RPMI7951 (cell line): ENCODE data around the gene LRP1B. TPM values are rescaled to one million over a fixed set of nuclear protein-coding genes. Genes with fewer than 3 reads are reported as not detected.
"Not testable (repeated sequence)": the region's sequence is repeated elsewhere in the genome, so short reads cannot be mapped to it uniquely, and the experiment has no call there.

Experiments
- DNase-seq: peaks from one replicate; pipeline ENCODE4 v3.0.0-alpha.2; 2012; ENCODE audit warnings: low read depth
- total RNA-seq: library from RNA; depleted of rRNA; stranded (reverse); fragments of >200 nt; shearing (Covaris generic); gene quantifications from 2 replicates; pipeline ENCODE4 v1.2.3, GENCODE V29; 2014

The LRP1B gene
- total RNA-seq, 1 experiment from 2014 or later = not detected

- no peak for DNase-seq
Measured at GRCh38 chr2:140714586-140714985, 1416.2 kb downstream of the LRP1B start.

- no peak for DNase-seq
Measured at GRCh38 chr2:140711867-140712266, 1418.9 kb downstream of the LRP1B start.

- no peak for DNase-seq
Measured at GRCh38 chr2:140701726-140702125, 1429.1 kb downstream of the LRP1B start.

DNA sequence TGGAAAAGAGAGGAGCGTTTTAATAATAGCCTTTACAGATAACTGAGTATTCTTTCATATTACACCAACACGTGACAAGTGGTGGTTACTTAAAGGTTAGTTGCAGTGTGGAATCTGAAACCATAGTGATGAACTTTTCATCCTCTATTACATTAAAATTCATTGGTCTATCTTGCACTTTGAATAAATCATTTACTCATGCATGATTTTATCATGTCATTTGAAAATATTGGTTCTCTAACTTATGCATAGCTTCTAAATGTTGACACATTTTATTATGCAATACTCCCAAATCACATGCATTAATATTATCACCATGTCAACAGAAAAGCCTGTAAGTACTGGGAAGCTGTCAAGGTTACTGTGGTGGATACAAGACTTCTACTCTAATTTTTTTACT, 1432.2 kb downstream of the LRP1B start:
- no peak for DNase-seq

DNA sequence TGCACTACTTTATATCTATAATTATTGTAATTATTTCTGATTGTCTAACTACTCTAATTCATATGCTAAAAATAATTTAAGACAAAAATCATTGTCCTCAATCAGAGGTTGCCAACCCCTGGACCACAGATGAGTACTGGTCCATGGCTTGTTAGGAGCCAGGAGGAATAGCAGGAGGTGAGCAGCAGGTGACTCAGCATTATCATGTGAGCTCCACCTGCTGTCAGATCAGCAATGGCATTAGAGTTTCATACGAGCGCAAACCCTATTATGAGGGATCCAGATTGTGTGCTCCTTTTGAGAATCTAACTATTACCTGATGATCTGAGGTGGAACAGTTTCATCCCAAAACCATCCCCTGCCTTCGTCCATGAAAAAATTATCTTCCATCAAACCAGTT, 1434.4 kb downstream of the LRP1B start:
- DNase-seq = no peak

GRCh38 chr2:140695155-140695554, 1435.7 kb downstream of the LRP1B start:
- no peak for DNase-seq

- no peak for DNase-seq
Measured at GRCh38 chr2:140687825-140688224, 1443.0 kb downstream of the LRP1B start.

DNA sequence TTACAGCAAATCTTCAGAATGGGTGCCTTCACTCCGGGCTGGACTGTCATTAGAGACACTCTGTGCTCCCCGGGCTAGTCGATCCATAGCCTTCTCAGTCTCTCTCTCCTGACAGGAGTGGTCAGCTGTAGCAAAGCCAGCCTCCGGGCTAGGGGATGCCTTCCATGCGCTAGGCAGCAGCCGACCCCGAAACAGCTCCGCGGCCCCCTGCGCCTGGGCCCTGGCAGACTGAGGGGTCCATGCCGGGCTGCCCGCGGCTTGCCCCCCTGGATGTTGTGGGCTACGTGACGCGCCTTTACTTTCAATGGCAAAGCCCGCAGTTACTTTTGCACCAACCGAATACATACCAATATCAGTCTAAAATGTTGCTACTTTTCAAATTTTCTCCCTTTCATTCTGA, 1447.2 kb downstream of the LRP1B start:
- no peak for DNase-seq

GRCh38 chr2:140680862-140681261, 1450.0 kb downstream of the LRP1B start:
- no peak for DNase-seq

DNA sequence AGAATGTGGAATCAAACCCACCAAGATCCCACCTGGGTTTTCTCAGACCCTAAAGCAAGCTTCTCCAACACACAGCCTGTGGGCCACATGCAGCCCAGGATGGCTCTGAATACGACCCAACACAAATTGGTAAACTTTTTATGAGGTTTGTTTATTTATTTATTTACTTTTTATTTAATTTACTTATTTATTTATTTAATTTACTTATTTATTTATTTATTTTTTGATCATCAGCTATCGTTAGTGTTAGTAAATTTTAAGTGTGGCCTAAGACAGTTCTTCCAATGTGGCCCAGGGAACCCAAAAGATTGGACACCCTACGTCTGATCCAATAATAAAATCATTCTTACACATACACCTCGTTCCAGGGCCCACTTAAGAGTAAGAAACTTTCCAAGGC, 1451.1 kb downstream of the LRP1B start:
- no peak for DNase-seq

GRCh38 chr2:140669911-140670310, 1460.9 kb downstream of the LRP1B start:
- DNase-seq = no peak

DNA sequence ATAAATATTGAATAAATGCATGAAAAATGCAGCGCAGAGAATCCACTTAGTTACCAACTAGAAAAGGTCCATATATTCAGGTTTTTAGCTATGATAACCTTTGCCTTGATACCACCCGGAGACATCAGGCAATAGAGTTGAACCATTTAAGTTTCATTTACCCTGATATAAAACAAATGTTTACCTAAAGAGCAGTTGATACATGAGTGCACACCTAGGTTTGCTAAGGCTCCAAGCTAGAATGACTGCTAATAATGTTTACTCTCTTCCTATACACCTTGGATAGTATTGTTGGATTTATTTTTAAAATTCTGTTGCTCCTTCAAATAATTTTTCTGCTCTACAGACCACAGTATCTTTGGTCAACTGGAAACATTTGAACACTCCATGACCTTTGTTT, 1463.6 kb downstream of the LRP1B start:
- no peak for DNase-seq

DNA sequence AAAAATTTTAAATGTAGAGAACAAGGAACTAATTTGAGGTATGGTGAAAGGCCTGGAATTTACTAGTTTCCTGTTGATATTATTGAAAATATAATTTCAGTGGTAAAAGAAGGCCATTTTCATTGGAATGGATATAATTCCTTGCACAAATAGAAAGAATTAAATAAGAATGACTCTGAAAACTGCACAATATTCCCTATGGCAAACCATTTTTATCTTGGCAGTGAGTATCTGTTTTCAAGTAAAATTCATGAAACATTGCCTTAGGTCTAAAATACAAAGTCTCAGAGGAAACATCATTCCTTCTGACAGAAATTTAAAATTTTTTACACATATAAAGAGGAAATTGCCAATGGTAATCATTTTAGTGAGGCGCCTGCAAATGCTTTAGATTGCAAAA, 1468.3 kb downstream of the LRP1B start:
- DNase-seq = no peak

DNA sequence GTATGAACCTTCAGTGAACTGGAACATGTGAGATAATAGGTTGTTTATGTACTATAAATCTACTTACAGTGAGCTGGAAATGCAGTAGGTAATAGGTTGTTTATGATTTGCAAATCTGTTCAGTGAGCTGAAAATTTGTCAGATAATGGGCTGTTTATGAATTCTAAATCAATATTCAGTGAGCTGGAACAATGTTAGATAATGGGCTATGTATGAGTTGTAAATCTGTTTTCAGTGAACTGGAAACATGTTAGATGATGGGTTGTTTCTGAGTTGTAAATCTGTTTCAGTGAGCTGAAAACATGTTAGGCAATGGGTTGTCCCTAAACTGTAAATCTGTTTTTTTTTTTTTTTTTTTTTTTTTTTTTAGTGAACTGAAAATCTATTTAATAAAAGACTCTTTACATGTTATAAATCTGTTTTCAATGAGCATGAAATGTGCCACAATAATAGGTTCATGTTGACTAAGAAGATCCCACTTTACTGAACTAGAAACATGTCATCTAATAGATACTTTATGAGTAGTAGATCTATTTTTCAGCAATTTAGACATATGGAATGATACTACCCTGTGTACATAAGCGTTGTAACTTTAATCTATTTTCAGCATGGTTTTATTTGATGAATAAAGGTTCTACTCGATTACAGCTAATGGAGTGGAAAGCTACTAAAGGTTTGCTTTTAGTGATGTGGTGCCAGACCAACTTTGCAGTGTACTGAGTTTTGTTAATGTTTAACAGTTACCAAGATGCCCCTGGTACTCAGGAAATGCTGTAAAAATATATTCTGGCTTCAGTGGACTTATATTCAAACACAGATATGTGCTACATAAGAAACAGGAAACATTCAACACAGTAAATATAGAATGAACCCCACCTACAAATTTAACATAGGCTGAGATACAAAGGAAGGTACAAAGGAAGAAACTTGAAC, 1471.8 kb downstream of the LRP1B start:
- DNase-seq = no peak

DNA sequence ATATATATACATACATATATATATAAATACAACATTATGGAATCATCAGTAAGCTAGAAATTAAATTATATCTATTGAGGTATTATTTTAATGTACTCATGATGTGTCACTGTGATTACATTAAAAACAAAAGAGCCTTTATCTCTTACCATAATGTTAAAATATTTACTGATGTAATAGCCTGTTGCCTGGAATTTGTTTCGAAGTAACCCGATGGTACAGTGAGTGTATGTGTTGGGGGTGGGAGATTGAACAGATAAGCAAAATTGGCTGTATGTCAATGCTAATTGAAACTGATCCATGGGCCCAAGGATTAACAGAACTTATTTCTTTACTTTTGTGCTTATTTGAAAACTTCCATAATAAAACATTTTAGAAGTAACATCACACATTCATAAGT, 1473.2 kb downstream of the LRP1B start:
- DNase-seq = no peak

DNA sequence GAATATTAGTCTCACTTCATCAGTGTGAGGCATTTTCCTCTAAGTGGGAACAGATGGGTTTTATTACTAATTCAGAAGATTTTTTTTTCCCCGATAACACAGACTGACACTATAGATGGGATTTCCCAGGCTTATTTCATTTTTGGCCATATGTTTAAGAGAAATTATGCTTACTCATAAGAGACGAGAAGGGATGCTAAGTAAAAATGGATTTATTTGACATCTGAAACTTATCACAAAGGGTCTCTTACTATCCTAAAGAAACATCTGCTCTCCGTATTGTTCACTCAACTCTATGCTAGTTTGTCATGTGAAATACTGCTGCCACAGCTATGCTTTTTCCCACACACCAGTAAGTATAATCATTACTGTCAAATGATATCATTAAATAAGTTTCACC, 1476.3 kb downstream of the LRP1B start:
- no peak for DNase-seq

DNA sequence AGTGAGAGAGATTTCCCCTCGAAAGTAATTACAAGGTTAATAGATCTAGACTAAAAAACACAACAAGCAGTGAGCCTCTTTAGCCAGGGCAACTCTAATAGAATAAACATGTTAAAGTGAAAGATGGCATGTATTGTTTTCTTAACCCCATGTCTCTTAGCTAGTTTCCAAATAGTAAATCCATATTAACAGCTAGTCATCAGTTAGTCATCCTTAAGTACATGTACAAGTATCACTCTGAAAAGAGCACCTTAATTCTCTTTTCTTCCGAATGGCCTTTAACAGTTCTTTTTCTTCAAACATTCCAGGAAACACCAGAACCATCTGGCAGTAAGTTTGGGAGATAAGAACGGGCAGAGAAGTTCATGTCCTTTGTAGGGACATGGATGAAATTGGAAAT, 1480.0 kb downstream of the LRP1B start:
- no peak for DNase-seq

- DNase-seq = not testable (repeated sequence)
Measured at GRCh38 chr2:140650134-140650533, 1480.7 kb downstream of the LRP1B start.

DNA sequence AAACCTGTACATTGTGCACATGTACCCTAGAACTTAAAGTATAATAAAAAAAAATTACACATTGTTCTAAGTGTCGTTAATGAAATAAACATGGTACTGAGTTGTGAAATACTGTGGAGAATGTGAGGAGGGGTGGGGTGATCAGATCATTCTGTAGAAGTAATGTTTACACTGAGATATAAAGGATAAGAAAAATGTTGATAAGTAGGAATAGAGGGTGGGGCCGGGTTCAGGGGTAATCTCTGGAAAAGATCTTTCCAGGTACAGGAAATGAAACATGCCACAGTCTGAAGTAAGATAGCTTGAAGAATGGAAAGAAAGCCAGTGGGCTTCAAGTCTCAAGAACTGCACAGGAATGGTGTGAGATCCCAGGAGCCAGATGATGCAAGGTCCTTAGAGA, 1482.4 kb downstream of the LRP1B start:
- no peak for DNase-seq

DNA sequence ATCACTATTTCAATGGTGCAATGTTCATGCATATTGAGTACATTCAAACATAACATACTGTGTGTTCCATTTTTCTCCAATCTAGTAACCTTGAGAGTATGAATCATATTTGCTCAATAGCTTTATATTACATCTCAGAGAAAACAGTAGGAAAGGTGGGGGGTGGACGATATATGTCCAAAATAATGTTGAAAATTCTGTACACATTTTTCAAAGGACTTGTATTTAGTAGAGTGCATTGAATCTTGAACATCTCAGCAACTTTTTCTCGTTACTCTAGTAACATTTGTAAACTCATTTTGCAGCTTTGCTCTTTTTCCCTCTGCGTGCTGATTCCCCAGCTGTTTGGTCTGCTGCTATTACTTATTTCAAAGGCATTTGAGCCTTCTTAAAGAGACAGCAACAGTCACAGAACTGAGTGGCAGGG, 1487.0 kb downstream of the LRP1B start:
- DNase-seq = peak; percentile 16

DNA sequence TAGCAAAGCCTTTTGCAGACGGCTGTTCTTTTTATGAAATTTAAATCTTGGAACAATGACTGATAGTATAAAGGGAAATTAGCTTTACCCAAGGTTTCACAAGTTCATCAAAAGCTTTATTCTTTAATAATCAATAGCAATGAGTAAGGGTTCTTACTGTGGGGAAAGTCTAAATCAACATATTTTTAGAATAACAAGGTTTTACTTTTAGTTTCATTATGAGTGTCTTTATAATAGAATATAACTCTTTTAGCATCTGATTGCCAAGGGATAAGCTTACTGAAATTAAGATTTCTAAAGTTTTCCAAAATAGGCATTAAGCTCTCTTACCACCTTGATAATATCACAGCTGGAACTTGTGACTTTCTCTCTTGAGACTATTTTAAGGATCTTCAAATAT, 1489.7 kb downstream of the LRP1B start:
- DNase-seq = no peak

DNA sequence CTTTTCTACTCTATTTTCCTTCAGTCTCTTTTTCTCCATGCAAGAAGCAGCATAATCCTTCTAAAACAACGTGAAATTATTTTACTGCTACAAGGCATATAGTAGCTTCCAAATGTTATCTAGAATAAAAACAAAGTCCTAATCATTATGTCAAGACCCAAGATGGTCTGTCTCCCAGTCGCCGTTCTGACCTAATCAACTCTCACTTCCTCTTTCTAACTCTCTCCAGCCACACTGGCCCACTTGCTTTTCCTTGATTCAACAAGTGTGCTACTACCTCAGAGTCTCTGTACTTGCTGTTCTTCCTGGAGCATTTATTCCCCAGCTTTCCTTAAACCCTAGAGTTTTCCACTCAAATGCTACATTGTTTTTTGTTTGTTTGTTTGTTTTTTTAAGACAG, 1491.2 kb downstream of the LRP1B start:
- no peak for DNase-seq

- DNase-seq = no peak
Measured at GRCh38 chr2:140630557-140630956, 1500.3 kb downstream of the LRP1B start.

DNA sequence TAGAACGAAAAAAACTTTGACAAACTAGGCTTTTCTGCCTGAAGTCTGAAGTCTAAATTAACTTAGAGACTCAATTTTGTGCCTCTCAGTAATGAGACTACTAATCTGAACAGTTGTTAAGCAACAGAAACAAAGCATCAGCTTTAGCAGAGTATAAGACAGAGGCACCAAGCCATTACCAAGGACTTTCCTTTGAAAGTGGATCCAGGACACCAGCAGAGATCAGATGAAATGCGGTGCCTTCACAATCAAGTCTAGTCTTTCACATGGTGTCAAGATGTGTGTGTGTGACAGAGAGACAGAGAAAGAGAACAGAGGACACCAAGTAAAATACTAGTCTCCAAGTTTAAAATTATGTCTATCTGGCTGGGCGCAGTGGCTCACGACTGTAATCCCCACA, 1502.9 kb downstream of the LRP1B start:
- no peak for DNase-seq
